A549 (cell line): ENCODE data around the gene SLC39A5.

Experiments used
- POLR2AphosphoS2 ChIP-seq: conservative IDR thresholded peaks from 2 replicates; pipeline ENCODE4 v1.6.1; 2012; ENCODE audit warnings: low read length, improper control_type of control experiment, inconsistent platforms
- ZSCAN20 ChIP-seq: fragments of 250-450 bp; sonication (Bioruptor Pico); IDR thresholded peaks from 2 replicates; pipeline ENCODE4 v1.8.0; 2022; ENCODE audit warnings: mild to moderate bottlenecking, moderate library complexity
- TF ChIP-seq, protein P1 (sequence below): IDR thresholded peaks from 2 replicates; pipeline ENCODE4 v1.6.1; 2012; ENCODE audit warnings: low read depth, borderline replicate concordance

DNA sequence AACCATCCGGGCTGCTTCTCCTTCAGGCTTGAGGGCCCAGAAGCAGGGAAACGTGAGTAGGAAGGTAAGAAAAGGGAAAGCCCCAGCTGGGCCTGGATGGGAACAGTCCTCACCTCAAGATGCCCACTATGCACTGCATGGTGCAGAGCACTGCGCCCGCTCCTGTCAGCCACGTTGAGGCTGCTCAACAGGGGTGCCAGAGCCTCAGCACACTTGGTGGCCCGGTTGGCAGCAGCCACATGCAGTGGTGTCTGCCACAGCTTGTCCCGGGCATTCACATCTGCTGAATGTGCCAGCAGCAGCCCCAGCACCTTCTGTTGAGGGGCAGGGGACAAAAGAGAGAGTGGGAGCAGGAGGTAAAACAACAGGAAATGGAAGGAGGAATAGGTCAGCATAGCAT, 25.8 kb downstream of the SLC39A5 start:
- TF ChIP-seq, protein P1, sequence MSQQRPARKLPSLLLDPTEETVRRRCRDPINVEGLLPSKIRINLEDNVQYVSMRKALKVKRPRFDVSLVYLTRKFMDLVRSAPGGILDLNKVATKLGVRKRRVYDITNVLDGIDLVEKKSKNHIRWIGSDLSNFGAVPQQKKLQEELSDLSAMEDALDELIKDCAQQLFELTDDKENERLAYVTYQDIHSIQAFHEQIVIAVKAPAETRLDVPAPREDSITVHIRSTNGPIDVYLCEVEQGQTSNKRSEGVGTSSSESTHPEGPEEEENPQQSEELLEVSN: no peak
- no peak for TF ChIP-seq POLR2AphosphoS2
- TF ChIP-seq ZSCAN20: no peak
